ENCODE results near the gene STAP1. TPM values are rescaled to one million over a fixed set of nuclear protein-coding genes. Genes with fewer than 3 reads are reported as not detected.

STAP1 gene
- total RNA-seq, 1 experiment from 2014 or later = not detected

DNA sequence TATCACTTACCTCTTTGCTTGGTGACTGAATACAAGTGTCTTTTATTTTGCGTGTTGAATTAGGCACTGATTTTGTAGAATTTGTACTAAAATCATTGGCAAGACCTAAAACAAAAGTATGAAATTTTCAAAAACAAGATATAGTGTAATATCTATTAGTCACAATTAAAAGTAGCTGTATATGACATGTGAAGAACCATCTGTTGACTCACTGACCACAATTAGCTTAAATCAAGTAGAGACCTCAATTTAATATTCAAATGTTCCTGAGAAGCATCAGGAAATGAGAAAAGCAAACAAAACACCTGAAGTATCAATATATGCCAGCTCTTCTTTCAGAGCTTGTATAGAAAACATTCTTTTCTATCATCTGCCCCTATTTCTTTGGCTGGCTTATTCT lies 18.7 kb upstream of the STAP1 start:
- no peak for ATAC-seq
- H3K9ac ChIP-seq (ENCODE audit: low read length) = no peak overlapping the region
- H3K4me1 ChIP-seq (ENCODE audit: control insufficient read depth in 1 of 2, insufficient read depth in 2 of 2, low read length in 2 of 2) = peaks cover 2 to 7% of the 10 kb centered on the region in 2 experiments; a peak in 1 of 4 replicates
- no peaks in the 10 kb centered on the region for H3K9me2 ChIP-seq (ENCODE audit: insufficient read depth)
- no peaks in the 10 kb centered on the region for H3K9me3 ChIP-seq (ENCODE audit: control insufficient read depth in 1 of 2, insufficient read depth in 1 of 2, low read depth in 1 of 2, low read length in 2 of 2)
- no peak overlapping the region for H3K27ac ChIP-seq (ENCODE audit: low read depth, low read length)
- TF ChIP-seq, protein P1, sequence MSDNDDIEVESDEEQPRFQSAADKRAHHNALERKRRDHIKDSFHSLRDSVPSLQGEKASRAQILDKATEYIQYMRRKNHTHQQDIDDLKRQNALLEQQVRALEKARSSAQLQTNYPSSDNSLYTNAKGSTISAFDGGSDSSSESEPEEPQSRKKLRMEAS (IDR thresholded peaks at IDR 0.05) = no peak
- TF ChIP-seq ZNF274 (IDR thresholded peaks at IDR 0.05; ENCODE audit: low read depth, low read length) = no peak
- TF ChIP-seq POLR2AphosphoS5 (IDR thresholded peaks at IDR 0.05; ENCODE audit: low read depth, low read length) = no peak
- no peak for TF ChIP-seq SRF (IDR thresholded peaks at IDR 0.05; ENCODE audit: low read depth)
- TF ChIP-seq, protein P2, sequence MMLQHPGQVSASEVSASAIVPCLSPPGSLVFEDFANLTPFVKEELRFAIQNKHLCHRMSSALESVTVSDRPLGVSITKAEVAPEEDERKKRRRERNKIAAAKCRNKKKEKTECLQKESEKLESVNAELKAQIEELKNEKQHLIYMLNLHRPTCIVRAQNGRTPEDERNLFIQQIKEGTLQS (IDR thresholded peaks at IDR 0.05) = no peak
- ChIA-PET POLR2A (no interaction called here), CTCF (no interaction called here), RAD21 (ENCODE audit: low non-redundant PET in 1 of 2, low total read pairs in 2 of 2, uncharacterized antibody in 2 of 2, unreplicated experiment in 2 of 2) (no interaction called here)
- H3K79me2 ChIP-seq (ENCODE audit: insufficient read depth, low read length) = peaks cover 48% of the 10 kb centered on the region
- H3K4me3 ChIP-seq (replicated peaks in 1 of 2; ENCODE audit: low read depth in 1 of 2, low read length in 2 of 2) = no peak overlapping the region
- H3K36me3 ChIP-seq (ENCODE audit: control insufficient read depth in 1 of 2, insufficient read depth in 2 of 2, low read length in 2 of 2) = peaks cover 15 to 18% of the 10 kb centered on the region in 2 experiments
- DNase-seq (ENCODE audit: low read depth, low spot score) = no peak
- no peaks in the 10 kb centered on the region for H3K27me3 ChIP-seq (ENCODE audit: insufficient read depth, low read length)
- intact Hi-C loops (cut with micrococcal nuclease) = no loop called here
- H3K4me2 ChIP-seq (ENCODE audit: low read length) = no peak overlapping the region
- H2AFZ ChIP-seq (ENCODE audit: low read depth, low read length, poor library complexity, severe bottlenecking) = no peak overlapping the region
- H4K20me1 ChIP-seq (ENCODE audit: insufficient read depth) = 0 out of 2 replicates have a peak, but pooled peaks cover 4% of the 10 kb centered on the region
- no TSS peak for BruUV-seq (replicated peaks)

DNA sequence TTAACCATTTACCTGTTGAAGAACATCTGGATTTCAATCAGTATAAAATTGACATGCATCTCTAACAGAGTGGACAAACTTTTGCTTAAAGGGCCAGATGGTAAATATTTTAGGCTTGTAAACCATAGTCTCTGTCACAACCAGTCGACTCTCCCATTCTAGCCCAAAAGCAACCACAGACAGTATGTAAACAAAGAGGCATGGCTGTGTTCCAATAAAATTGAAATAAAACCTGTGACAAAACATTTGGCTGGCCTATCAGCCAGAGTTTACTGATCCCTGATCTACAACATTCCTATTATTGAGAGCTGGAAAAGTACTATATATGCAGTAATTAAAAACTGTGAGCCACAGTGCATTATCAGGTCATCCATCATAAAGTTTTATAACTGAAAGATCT lies 16.5 kb upstream of the STAP1 start:
- Histone ChIP-seq H3K79me2 (ENCODE audit: insufficient read depth, low read length) (peaks cover 37% of the 10 kb centered on the region), H3K27ac (ENCODE audit: low read depth, low read length) (no peak overlapping the region), H3K9me3 (ENCODE audit: control insufficient read depth in 1 of 2, insufficient read depth in 1 of 2, low read depth in 1 of 2, low read length in 2 of 2) (no peaks in the 10 kb centered on the region), H3K4me2 (ENCODE audit: low read length) (no peak overlapping the region), H3K4me1 (ENCODE audit: control insufficient read depth in 1 of 2, insufficient read depth in 2 of 2, low read length in 2 of 2) (peaks cover 5 to 11% of the 10 kb centered on the region in 2 experiments; a peak in 3 of 4 replicates), H2AFZ (ENCODE audit: low read depth, low read length, poor library complexity, severe bottlenecking) (no peak overlapping the region), H3K36me3 (ENCODE audit: control insufficient read depth in 1 of 2, insufficient read depth in 2 of 2, low read length in 2 of 2) (peaks cover 8 to 10% of the 10 kb centered on the region in 2 experiments), H3K27me3 (ENCODE audit: insufficient read depth, low read length) (no peaks in the 10 kb centered on the region), H3K9ac (ENCODE audit: low read length) (no peak overlapping the region), H3K9me2 (ENCODE audit: insufficient read depth) (no peaks in the 10 kb centered on the region), H4K20me1 (ENCODE audit: insufficient read depth) (no peaks in the 10 kb centered on the region), H3K4me3 (replicated peaks in 1 of 2; ENCODE audit: low read depth in 1 of 2, low read length in 2 of 2) (no peak overlapping the region)
- intact Hi-C loops (cut with micrococcal nuclease) = no loop called here
- RAD21 ChIA-PET (ENCODE audit: low non-redundant PET in 1 of 2, low total read pairs in 2 of 2, uncharacterized antibody in 2 of 2, unreplicated experiment in 2 of 2) = no interaction called here
- CTCF ChIA-PET = no interaction called here
- ATAC-seq (no peak), DNase-seq (ENCODE audit: low read depth, low spot score) (no peak)
- POLR2A ChIA-PET = no interaction called here
- BruUV-seq (replicated peaks) = no TSS peak
- TF ChIP-seq RAD21 (IDR thresholded peaks at IDR 0.05; ENCODE audit: low read depth) = no peak
- no peak for TF ChIP-seq POLR2AphosphoS5 (IDR thresholded peaks at IDR 0.05; ENCODE audit: low read depth, low read length)
- TF ChIP-seq TCF7L2 (IDR thresholded peaks at IDR 0.05; ENCODE audit: borderline replicate concordance, extremely low read depth, insufficient read depth, insufficient read length) = no peak
- TF ChIP-seq SRF (IDR thresholded peaks at IDR 0.05; ENCODE audit: low read depth) = no peak
- TF ChIP-seq, protein P2 (IDR thresholded peaks at IDR 0.05) = no peak
- TF ChIP-seq ZFX (IDR thresholded peaks at IDR 0.05) = no peak
- TF ChIP-seq, protein P3, sequence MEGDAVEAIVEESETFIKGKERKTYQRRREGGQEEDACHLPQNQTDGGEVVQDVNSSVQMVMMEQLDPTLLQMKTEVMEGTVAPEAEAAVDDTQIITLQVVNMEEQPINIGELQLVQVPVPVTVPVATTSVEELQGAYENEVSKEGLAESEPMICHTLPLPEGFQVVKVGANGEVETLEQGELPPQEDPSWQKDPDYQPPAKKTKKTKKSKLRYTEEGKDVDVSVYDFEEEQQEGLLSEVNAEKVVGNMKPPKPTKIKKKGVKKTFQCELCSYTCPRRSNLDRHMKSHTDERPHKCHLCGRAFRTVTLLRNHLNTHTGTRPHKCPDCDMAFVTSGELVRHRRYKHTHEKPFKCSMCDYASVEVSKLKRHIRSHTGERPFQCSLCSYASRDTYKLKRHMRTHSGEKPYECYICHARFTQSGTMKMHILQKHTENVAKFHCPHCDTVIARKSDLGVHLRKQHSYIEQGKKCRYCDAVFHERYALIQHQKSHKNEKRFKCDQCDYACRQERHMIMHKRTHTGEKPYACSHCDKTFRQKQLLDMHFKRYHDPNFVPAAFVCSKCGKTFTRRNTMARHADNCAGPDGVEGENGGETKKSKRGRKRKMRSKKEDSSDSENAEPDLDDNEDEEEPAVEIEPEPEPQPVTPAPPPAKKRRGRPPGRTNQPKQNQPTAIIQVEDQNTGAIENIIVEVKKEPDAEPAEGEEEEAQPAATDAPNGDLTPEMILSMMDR (IDR thresholded peaks at IDR 0.05 in 2 of 3, conservative IDR thresholded peaks at IDR 0.05 in 1 of 3; ENCODE audit: borderline replicate concordance in 1 of 3, insufficient read depth in 1 of 3, low read depth in 2 of 3, low read length in 2 of 3) = no peak
- TF ChIP-seq, protein P1 (IDR thresholded peaks at IDR 0.05) = no peak
- TF ChIP-seq CBX3 (IDR thresholded peaks at IDR 0.05; ENCODE audit: low read depth) = no peak
- no peak for TF ChIP-seq YY1 (IDR thresholded peaks at IDR 0.05; ENCODE audit: extremely low read depth, insufficient replicate concordance, low read depth, low read length)
- no peak for TF ChIP-seq EZH2 (IDR thresholded peaks at IDR 0.05)
- TF ChIP-seq ELF1 (IDR thresholded peaks at IDR 0.05; ENCODE audit: borderline replicate concordance, low read depth) = no peak
- TF ChIP-seq SIN3A (IDR thresholded peaks at IDR 0.05; ENCODE audit: low read depth) = no peak
- no peak for TF ChIP-seq FOSL1 (IDR thresholded peaks at IDR 0.05; ENCODE audit: low read depth)

All from HCT116 (cell line).